Loucy (cell line): ENCODE measurements around the gene RAD23B.
A peak's percentile ranks its signal among the peaks of the same experiment; 100 is the strongest.

Experiments used
- H2AFZ ChIP-seq: fragments of 200-600 bp; sonication (generic); 2 replicates; pipeline ENCODE4 v1.6.0; 2016; ENCODE audit warnings: antibody characterized with exemption, mild to moderate bottlenecking, low read length, moderate library complexity
- H3F3A ChIP-seq: fragments of 200-600 bp; 2 replicates; pipeline ENCODE4 v1.6.0; 2016; ENCODE audit warnings: antibody characterized with exemption, low read depth, mild to moderate bottlenecking
- H3K27me3 ChIP-seq: fragments of 200-600 bp; sonication (generic); 2 replicates; pipeline ENCODE4 v1.6.1; 2014; ENCODE audit warnings: low read length, mild to moderate bottlenecking; ENCODE audit not compliant: insufficient read depth, poor library complexity, severe bottlenecking
- H3K36me3 ChIP-seq: fragments of 200-600 bp; sonication (generic); 2 replicates; pipeline ENCODE4 v1.6.1; 2016; ENCODE audit warnings: low read length; ENCODE audit not compliant: insufficient read depth
- H3K4me1 ChIP-seq: fragments of 200-600 bp; sonication (generic); 2 replicates; pipeline ENCODE4 v1.5.1; 2014; ENCODE audit warnings: low read length, mild to moderate bottlenecking; ENCODE audit not compliant: insufficient read depth, poor library complexity, severe bottlenecking
- H3K4me2 ChIP-seq: fragments of 200-600 bp; sonication (generic); 2 replicates; pipeline ENCODE4 v1.6.0; 2014; ENCODE audit warnings: antibody characterized with exemption, low read length, low read depth, mild to moderate bottlenecking; ENCODE audit not compliant: poor library complexity, severe bottlenecking
- H3K4me3 ChIP-seq: fragments of 200-600 bp; sonication (generic); 2 replicates; pipeline ENCODE4 v1.5.1; 2014; ENCODE audit warnings: low read length, mild to moderate bottlenecking, mixed read lengths; ENCODE audit not compliant: poor library complexity, severe bottlenecking
- H3K79me2 ChIP-seq: fragments of 200-600 bp; sonication (generic); 2 replicates; pipeline ENCODE4 v1.6.1; 2014; ENCODE audit warnings: low read length; ENCODE audit not compliant: insufficient read depth
- H3K9ac ChIP-seq: fragments of 200-600 bp; sonication (generic); 2 replicates; pipeline ENCODE4 v1.6.0; 2014; ENCODE audit warnings: mild to moderate bottlenecking, low read depth, low read length, moderate library complexity; ENCODE audit not compliant: poor library complexity, severe bottlenecking
- H3K9me2 ChIP-seq: fragments of 200-600 bp; sonication (generic); replicated peaks from 2 replicates; pipeline ENCODE4 v1.6.1; 2016; ENCODE audit warnings: low read depth, low read length, mixed read lengths
- H3K9me3 ChIP-seq: fragments of 200-600 bp; sonication (generic); 2 replicates; pipeline ENCODE4 v1.6.1; 2014; ENCODE audit warnings: mild to moderate bottlenecking, antibody characterized with exemption, low read length, low read depth; ENCODE audit not compliant: insufficient read depth
- H4K20me1 ChIP-seq: fragments of 200-600 bp; sonication (generic); 2 replicates; pipeline ENCODE4 v1.6.0; 2014; ENCODE audit warnings: antibody characterized with exemption, low read length, mild to moderate bottlenecking; ENCODE audit not compliant: insufficient read depth, poor library complexity, severe bottlenecking
- CTCF ChIP-seq: fragments of 200-600 bp; sonication (generic); conservative IDR thresholded peaks from 2 replicates; pipeline ENCODE4 v1.5.1; 2014; ENCODE audit warnings: mild to moderate bottlenecking, antibody characterized with exemption, low read length
- EZH2phosphoT487 ChIP-seq: fragments of 200-600 bp; IDR thresholded peaks from 2 replicates; pipeline ENCODE4 v1.6.1; 2018; ENCODE audit warnings: antibody characterized with exemption, mild to moderate bottlenecking, moderate library complexity, borderline replicate concordance

The RAD23B gene

GRCh38 chr9:107282759-107283622 lies at the start of gene RAD23B:
Gene RAD23B (plus strand): TSS chr9:107283279. CDS start chr9:107283630, 351 bp downstream.
- TF ChIP-seq EZH2phosphoT487 (no peak), CTCF (no peak)
- H3F3A ChIP-seq, result no peaks in the 10 kb centered on the region
- H3K79me2 ChIP-seq, result peaks cover 48% of the 10 kb centered on the region
- peak within 1 kb of the TSS; percentile 91 for H2AFZ ChIP-seq
- H3K4me2 ChIP-seq, result peak within 1 kb of the TSS; percentile 99
- H4K20me1 ChIP-seq, result peaks cover 47% of the 10 kb centered on the region
- no peaks in the 10 kb centered on the region for H3K9me3 ChIP-seq
- no peaks in the 10 kb centered on the region for H3K36me3 ChIP-seq
- H3K27me3 ChIP-seq, result no peaks in the 10 kb centered on the region
- H3K9ac ChIP-seq, result peak within 1 kb of the TSS; percentile 83
- peaks cover 41% of the 10 kb centered on the region for H3K4me1 ChIP-seq
- no peaks in the 10 kb centered on the region for H3K9me2 ChIP-seq
- peak within 1 kb of the TSS; percentile 93 for H3K4me3 ChIP-seq

GRCh38 chr9:107235765-107236442 lies 47.2 kb upstream of the RAD23B start:
- Histone ChIP-seq H3K4me2 (no peak overlapping the region), H3K4me1 (no peaks in the 10 kb centered on the region), H3K9ac (no peak overlapping the region), H3K79me2 (no peaks in the 10 kb centered on the region), H3K9me2 (no peaks in the 10 kb centered on the region), H2AFZ (no peak overlapping the region), H3K36me3 (no peaks in the 10 kb centered on the region), H3F3A (no peaks in the 10 kb centered on the region), H4K20me1 (no peaks in the 10 kb centered on the region), H3K27me3 (peaks cover 2% of the 10 kb centered on the region), H3K9me3 (no peaks in the 10 kb centered on the region), H3K4me3 (no peak overlapping the region)
- no peak for TF ChIP-seq EZH2phosphoT487
- no peak for TF ChIP-seq CTCF

GRCh38 chr9:107237873-107238272 lies 45.2 kb upstream of the RAD23B start:
- Histone ChIP-seq H4K20me1 (no peaks in the 10 kb centered on the region), H3K4me2 (no peak overlapping the region), H3K27me3 (no peaks in the 10 kb centered on the region), H3K4me3 (no peak overlapping the region), H3F3A (no peaks in the 10 kb centered on the region), H3K9ac (no peak overlapping the region), H3K9me2 (no peaks in the 10 kb centered on the region), H2AFZ (no peak overlapping the region), H3K36me3 (no peaks in the 10 kb centered on the region), H3K79me2 (no peaks in the 10 kb centered on the region), H3K4me1 (no peaks in the 10 kb centered on the region), H3K9me3 (no peaks in the 10 kb centered on the region)
- TF ChIP-seq EZH2phosphoT487, result no peak
- TF ChIP-seq CTCF, result no peak
